HG03354 (cell line): ENCODE data around the gene IL3RA.
"Not testable (repeated sequence)": the region's sequence is repeated elsewhere in the genome, so short reads cannot be mapped to it uniquely, and the experiment has no call there.

Source experiments
- ATAC-seq: cut with Tn5 transposase; IDR thresholded peaks from one replicate; pipeline ENCODE4 v1.9.1; 2021; ENCODE audit warnings: mild to moderate bottlenecking; ENCODE audit not compliant: unreplicated experiment, poor library complexity, severe bottlenecking

The IL3RA gene

GRCh38 chrX:1336331-1336943 lies at the start of gene IL3RA:
IL3RA (plus strand) TSS chrX:1336785; CDS start chrX:1341766, 4,981 bp downstream.
- ATAC-seq = peak; percentile 68

GRCh38 chrX:1289535-1289934 lies 47.0 kb upstream of the IL3RA start:
- no peak for ATAC-seq

GRCh38 chrX:1291110-1291740 lies 45.4 kb upstream of the IL3RA start:
- ATAC-seq = no peak

GRCh38 chrX:1292575-1293290 lies 43.9 kb upstream of the IL3RA start:
- no peak for ATAC-seq

- ATAC-seq = no peak
These were observed 42.1 kb upstream of the IL3RA start for GRCh38 chrX:1294301-1295067.

- no peak for ATAC-seq
These were observed 41.0 kb upstream of the IL3RA start for GRCh38 chrX:1295550-1295949.

- ATAC-seq = not testable (repeated sequence)
These were observed 39.0 kb upstream of the IL3RA start for GRCh38 chrX:1297591-1297990.

GRCh38 chrX:1300449-1300848 lies 36.1 kb upstream of the IL3RA start:
- ATAC-seq = no peak

- ATAC-seq = no peak
These were observed 31.2 kb upstream of the IL3RA start for GRCh38 chrX:1305411-1305810.

- ATAC-seq = no peak
These were observed 29.5 kb upstream of the IL3RA start for GRCh38 chrX:1306909-1307625.

GRCh38 chrX:1307626-1308340 lies 28.8 kb upstream of the IL3RA start:
- ATAC-seq = no peak

GRCh38 chrX:1308476-1308875 lies 28.1 kb upstream of the IL3RA start:
- ATAC-seq = no peak

GRCh38 chrX:1308917-1309316 lies 27.7 kb upstream of the IL3RA start:
- ATAC-seq = not testable (repeated sequence)

- no peak for ATAC-seq
These were observed 22.8 kb upstream of the IL3RA start for GRCh38 chrX:1313788-1314187.

- no peak for ATAC-seq
These were observed 20.1 kb upstream of the IL3RA start for GRCh38 chrX:1316527-1316926.

- no peak for ATAC-seq
These were observed 14.9 kb upstream of the IL3RA start for GRCh38 chrX:1321674-1322073.

- ATAC-seq = no peak
These were observed 14.2 kb upstream of the IL3RA start for GRCh38 chrX:1322393-1322792.

GRCh38 chrX:1323315-1323714 lies 13.3 kb upstream of the IL3RA start:
- ATAC-seq = peak; percentile 74

GRCh38 chrX:1325515-1326116 lies 11.0 kb upstream of the IL3RA start:
- no peak for ATAC-seq
